Activated T-cell treated with anti-CD3 and anti-CD28 coated beads for 24 hours (primary cell): ENCODE results near the gene GPR132.
"Not testable (repeated sequence)": the region's sequence is repeated elsewhere in the genome, so short reads cannot be mapped to it uniquely, and the experiment has no call there.

Experiments
- DNase-seq: peaks from one replicate; pipeline ENCODE4 v3.0.0-alpha.2; 2020; ENCODE audit warnings: low read depth

The GPR132 gene

GRCh38 chr14:105041841-105042765, 23.1 kb downstream of the GPR132 start:
- no peak for DNase-seq

- no peak for DNase-seq
Observed at GRCh38 chr14:105039458-105040205, 25.6 kb downstream of the GPR132 start.

DNA sequence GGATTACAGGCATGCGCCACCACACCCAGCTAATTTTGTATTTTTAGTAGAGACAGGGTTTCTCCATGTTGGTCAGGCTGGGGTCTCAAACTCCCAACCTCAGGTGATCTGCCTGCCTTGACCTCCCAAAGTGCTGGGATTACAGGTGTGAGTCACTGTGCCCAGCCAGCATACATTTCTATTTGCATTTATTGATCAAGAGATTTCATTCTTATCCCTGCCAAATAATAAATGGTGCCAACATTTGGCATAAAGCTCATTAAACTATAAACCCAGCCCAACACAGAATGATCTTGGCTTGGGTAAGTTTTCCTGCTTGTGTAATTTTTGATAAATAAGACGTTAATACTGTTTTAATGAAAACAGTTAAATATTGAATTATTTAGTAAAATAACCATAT, 29.6 kb downstream of the GPR132 start:
- not testable (repeated sequence) for DNase-seq

DNA sequence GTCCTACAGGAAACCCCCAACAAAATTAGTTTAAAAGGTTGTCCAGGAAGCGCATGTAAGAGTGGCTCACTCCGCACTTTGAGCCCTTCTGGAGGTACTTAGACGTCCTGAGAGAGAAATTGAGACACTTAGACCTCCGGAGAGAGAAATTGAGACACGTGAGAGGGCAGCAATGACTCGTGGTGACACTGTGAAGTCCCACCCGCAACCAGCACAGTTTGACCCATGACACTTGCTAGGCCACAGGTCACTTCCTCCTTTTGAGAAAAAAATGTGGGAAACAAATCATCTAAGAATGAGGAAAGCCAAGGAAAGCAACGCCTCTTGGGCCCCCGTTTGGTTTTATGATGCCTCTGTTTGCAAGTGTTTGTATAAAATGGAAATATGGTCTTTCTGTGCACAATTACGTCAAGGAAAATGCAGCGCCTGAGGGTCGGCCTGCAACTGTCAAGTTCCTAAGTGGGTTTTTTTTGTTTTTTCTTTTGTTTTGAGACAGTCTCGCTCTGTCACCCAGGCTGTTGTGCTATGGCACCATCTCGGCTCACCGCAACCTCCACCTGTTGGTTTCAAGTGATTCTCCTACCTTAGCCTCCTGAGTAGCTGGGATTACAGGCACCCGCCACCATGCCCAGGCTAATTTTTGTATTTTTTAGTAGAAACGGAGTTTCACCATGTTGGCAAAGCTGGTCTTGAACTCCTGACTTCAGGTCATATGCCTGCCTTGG, 30.8 kb downstream of the GPR132 start:
- DNase-seq = no peak

DNA sequence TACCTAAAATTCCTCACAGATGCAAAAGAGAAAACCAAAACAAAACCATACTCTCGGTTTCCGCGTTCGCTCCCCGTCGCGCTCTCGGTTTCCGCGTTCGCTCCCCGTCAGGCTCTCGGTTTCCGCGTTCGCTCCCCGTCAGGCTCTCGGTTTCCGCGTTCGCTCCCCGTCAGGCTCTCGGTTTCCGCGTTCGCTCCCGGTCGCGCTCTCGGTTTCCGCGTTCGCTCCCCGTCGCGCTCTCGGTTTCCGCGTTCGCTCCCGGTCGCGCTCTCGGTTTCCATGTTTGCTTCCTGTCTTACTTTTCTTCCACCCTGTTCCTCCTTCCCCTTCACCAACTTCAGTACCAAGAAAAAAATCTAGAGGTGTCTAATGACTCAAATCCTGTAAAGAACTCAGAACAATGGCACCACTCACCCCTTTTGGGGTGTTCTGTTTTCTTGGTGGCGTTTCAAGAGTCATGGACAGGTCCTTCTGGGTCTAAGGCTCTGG, 31.8 kb downstream of the GPR132 start:
- DNase-seq = not testable (repeated sequence)

- DNase-seq = not testable (repeated sequence)
Observed at GRCh38 chr14:105032451-105032901, 32.8 kb downstream of the GPR132 start.

DNA sequence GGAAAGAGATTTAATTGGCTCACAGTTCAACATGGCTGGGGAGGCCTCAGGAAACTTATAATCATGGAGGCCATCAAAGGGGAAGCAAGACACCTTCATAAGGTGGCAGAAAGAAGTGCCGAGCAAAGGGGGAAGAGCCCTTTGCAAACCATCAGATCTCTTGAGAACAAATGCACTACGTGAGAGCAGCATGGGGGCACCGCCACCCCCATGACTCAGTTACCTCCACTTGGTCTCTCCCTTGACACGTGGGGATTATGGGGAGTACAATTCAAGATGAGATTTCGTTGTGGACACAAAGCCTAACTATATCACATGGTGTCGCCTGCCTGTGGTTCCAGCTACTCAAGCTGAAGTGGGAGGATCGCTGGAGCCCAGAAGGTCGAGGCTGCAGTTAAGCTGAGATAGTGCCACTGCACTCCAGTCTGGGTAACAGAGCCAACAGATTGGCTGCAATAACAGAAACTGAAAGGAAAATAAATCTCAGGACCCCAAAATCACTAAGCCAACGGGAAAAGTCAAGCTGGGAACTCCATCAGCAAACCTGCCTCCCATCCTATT, 34.3 kb downstream of the GPR132 start:
- no peak for DNase-seq

GRCh38 chr14:105030194-105030593, 35.0 kb downstream of the GPR132 start:
- no peak for DNase-seq

- no peak for DNase-seq
Observed at GRCh38 chr14:105029402-105029801, 35.8 kb downstream of the GPR132 start.

DNA sequence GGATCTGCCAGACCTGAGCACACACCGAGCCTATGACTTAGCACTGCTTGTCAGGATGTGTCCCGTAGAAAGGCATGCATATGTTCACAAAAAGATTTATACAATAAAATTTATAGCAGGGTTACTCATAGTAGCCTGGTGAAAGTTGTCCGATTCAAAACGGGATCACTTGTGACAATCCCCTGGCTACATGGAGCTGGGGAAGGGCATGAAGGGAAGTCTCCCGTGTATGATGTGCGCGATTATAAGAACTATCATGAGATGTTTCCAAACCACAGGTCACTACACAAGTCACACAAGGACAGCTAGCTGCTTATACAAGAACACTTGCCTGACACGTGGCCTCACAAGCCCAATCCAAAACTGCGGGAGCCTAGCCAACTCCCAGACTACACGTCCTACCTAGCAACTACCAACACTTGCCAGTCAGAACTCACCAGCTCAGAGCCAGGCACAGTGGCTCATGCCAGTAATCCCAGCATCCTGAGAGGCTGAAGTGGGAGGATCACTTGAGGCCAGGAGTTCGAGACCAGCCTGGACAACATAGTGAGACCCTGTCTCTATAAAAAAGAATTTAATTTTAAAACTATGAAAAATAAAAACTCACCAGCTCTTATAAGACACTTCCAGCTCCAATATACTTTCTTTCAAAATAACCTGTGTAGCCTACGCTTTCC, 36.8 kb downstream of the GPR132 start:
- DNase-seq = no peak

- DNase-seq = not testable (repeated sequence)
Observed at GRCh38 chr14:105027718-105028117, 37.5 kb downstream of the GPR132 start.

DNA sequence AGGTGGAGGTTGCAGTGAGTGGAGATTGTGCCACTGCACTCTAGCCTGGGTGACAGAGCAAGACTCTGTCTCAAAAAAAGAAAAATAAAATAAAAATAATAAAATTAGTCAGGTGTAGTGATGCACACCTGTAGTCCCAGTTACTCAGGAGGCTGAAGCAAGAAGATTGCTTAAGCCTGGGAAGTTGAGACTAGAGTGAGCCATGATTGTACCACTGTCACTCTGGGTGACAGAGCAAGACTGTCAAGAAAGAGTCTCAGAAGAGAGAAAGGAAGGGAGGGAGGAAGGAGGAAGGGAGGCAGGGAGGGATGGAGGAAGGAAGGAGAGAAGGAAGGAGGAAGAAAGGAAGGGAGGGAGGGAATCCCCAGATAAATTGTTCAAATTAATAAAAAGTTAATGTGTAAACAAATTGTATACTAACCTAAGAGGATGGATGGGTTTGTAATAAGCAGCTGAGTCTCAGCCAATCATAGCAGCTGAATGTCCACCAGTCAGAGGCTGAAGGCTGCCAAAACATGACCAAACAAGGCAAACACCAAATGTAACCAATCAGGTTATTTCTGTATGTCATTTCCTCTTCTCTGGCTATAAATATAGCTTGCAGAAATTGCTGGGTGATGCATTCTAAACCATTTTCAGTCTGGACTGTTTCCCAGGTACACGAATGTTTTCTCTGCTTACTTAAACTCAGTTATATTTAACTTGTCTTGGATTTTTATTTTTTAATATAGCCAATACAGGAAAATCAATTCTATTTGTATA, 38.2 kb downstream of the GPR132 start:
- DNase-seq = no peak

DNA sequence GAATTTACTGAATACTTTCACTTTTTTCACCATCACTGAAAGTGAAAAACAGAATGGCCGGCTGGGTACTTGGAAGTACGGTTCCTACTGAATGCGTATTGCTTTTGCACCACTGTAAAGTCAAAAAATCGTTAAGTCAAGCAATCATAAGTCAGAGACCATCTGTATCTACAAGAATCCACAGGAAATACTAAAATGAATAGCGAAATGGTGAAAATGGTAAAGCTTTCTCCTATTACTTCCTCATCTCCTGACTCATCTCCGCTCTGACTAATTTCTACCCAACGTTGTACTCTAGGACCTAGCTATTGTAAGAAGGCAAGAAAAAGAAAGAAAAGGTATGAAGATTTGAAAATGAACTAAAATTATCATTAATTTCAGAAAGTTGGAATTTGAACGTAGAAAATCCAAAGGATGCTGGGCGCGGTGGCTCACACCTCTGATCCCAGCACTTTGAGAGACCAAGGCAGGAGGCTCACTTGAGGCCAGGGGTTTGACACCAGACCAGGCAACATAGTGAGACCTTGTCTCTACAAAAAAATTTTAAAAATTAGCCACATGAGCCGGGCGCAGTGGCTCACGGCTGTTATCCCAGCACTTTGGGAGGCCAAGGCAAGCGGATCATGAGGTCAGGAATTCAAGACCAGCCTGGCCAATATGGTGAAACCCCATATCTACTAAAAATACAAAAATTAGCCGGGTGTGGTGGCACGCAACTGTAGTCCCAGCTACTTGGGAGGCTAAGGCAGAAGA, 39.0 kb downstream of the GPR132 start:
- no peak for DNase-seq

DNA sequence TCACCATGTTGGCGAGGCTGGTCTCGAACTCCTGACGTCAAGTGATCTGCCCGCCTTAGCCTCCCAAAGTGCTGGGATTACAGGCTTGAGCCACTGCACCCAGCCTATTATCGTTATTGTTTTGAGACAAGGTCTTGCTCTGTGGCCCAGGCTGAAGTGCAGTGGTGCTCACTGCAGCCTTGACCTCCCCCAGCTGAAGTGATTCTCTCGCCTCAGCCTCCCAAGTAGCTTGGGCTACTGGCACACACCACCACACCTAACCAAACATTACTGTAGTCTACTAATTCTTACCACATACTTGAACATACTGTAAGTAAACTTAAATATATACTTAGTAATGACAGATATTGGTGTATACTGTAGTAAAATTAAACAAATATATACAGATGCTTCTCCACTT, 39.8 kb downstream of the GPR132 start:
- no peak for DNase-seq

DNA sequence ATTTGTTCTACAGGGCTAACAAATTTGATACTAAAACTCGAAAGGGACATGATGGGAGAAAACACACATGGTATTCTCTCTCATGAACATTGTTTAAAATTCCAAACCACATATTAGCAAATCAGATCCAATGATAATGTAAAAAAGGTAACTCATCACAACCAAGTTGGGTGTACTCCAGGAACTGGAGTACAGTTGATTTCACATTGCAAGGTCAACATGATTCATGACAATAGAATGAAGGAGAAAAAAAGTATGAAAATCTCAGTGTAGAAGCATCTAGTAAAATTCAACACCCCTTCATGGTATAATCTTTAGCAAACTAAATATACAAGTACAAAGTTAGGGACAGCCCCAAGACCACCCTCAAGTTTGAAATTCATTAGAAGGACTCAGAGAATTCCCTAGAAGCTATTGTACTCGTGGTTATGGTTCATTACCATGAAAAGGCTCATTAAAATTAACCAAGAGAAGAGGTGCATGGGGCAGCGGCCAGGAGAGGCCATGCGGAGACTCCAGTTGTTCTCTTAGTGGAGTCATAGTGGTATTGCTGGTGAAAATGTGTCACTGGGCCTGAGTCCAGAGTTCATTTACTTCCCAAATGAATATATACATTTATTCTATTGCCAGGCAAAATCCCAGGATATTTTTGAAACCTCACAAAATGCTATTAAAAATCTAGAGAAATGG, 41.3 kb downstream of the GPR132 start:
- no peak for DNase-seq

DNA sequence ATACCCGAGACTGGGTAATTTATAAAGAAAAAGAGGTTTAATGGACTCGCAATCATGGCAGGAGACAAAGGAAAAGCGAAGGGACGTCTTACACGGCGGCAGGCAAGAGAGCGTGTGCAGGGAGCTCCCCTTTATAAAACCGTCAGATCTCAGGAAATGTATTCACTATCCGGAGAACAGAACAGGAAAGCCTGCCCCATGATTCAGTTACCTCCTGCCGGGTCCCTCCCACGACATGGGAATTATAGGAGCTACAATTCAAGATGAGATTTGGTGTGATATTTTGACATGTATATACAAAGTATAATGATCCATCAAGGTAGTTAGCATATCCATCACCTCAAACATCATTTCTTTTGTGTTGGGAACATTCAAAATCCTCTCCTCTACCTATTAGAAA, 42.1 kb downstream of the GPR132 start:
- DNase-seq = no peak

GRCh38 chr14:105022276-105022670, 43.0 kb downstream of the GPR132 start:
- no peak for DNase-seq

DNA sequence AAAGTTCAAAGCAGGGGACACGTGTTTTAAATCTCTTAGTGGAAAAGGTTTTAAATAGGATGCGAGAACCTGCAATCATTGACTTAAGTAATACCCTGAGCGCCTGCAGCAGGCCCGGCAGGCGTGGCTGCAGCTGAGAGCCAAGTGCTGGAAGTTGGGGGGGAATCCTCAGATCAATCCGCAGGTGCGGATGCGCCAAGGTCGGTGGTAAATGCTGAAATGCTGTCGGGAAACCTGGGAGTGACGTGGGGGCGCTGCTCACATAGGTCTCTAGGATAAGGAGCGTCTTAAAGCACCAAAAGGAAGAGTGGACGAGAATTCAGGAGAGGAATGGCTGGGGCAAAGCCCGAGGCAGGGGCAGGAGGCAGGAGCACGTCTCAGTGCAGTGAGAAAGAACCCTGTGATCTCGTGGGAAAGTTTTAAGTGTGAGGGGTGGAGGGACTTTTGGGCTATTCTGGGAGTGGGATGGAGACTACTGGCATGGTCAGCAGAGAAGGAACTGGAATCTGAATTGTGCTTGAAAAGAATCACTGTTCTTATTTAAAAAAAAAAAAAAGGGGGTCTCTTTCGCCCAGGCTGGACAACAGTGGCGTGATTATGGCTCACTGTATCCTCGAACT, 43.5 kb downstream of the GPR132 start:
- peak; percentile 41 for DNase-seq
